ENCODE results near the gene SCUBE1. TPM values are rescaled to one million over a fixed set of nuclear protein-coding genes. Genes with fewer than 3 reads are reported as not detected.

The SCUBE1 gene
- total and polyA plus RNA-seq, 9 donors, result 5.5 to 202 (median 49.0) TPM

- no peaks in the 10 kb centered on the region for H3K9me3 ChIP-seq
- 92 to 95% (median 94%) methylated on average over 5 of the region's 5 CpGs for WGBS, 3 donors
- DNase-seq, result no peak
- H3K27me3 ChIP-seq, result no peaks in the 10 kb centered on the region
- H3K4me1 ChIP-seq (ENCODE audit: insufficient read depth), result peaks cover 4% of the 10 kb centered on the region
- no peak overlapping the region for H3K27ac ChIP-seq
- intact Hi-C loops (cut with DNase I), result no loop called here
- TF ChIP-seq CTCF (IDR thresholded peaks at IDR 0.05), result no peak
- no peak for TF ChIP-seq POLR2A (IDR thresholded peaks at IDR 0.05)
- TF ChIP-seq EP300 (IDR thresholded peaks at IDR 0.05), result no peak
- no peaks in the 10 kb centered on the region for H3K36me3 ChIP-seq
- H3K4me3 ChIP-seq, result no peak overlapping the region
Measured at GRCh38 chr22:43253839-43254238, 89.3 kb downstream of the SCUBE1 start.

- TF ChIP-seq POLR2A (IDR thresholded peaks at IDR 0.05), result no peak
- TF ChIP-seq CTCF (IDR thresholded peaks at IDR 0.05), result no peak
- no peak for TF ChIP-seq EP300 (IDR thresholded peaks at IDR 0.05)
- DNase-seq, result no peak
- H3K36me3 ChIP-seq, result no peaks in the 10 kb centered on the region
- H3K4me3 ChIP-seq, result no peak overlapping the region
- peaks cover 13% of the 10 kb centered on the region for H3K4me1 ChIP-seq (ENCODE audit: insufficient read depth)
- WGBS, 3 donors, result 78 to 87% (median 83%) methylated on average over 10 of the region's 10 CpGs
- intact Hi-C loops (cut with DNase I), result no loop called here
- no peaks in the 10 kb centered on the region for H3K27me3 ChIP-seq
- no peak overlapping the region for H3K27ac ChIP-seq
- H3K9me3 ChIP-seq, result no peaks in the 10 kb centered on the region
Measured at GRCh38 chr22:43252319-43252718, 90.9 kb downstream of the SCUBE1 start.

GRCh38 chr22:43249789-43250471, 93.2 kb downstream of the SCUBE1 start:
- TF ChIP-seq POLR2A (IDR thresholded peaks at IDR 0.05) (no peak), EP300 (IDR thresholded peaks at IDR 0.05) (no peak), CTCF (IDR thresholded peaks at IDR 0.05) (no peak)
- intact Hi-C loops (cut with DNase I), result no loop called here
- no peak overlapping the region for H3K4me3 ChIP-seq
- WGBS, 3 donors, result 92 to 94% (median 93%) methylated on average over 16 of the region's 16 CpGs
- DNase-seq, result no peak
- no peak overlapping the region for H3K27ac ChIP-seq
- H3K36me3 ChIP-seq, result no peaks in the 10 kb centered on the region
- peaks cover 11% of the 10 kb centered on the region for H3K4me1 ChIP-seq (ENCODE audit: insufficient read depth)
- no peaks in the 10 kb centered on the region for H3K27me3 ChIP-seq
- H3K9me3 ChIP-seq, result no peaks in the 10 kb centered on the region

- peak in 2 of 5 donors; percentile 56 to 67 for DNase-seq
- intact Hi-C loops (cut with DNase I), result no loop called here
- H3K36me3 ChIP-seq, result no peaks in the 10 kb centered on the region
- peaks cover 11% of the 10 kb centered on the region for H3K4me1 ChIP-seq (ENCODE audit: insufficient read depth)
- no peak overlapping the region for H3K4me3 ChIP-seq
- no peaks in the 10 kb centered on the region for H3K9me3 ChIP-seq
- peak overlapping the region in 1 of 2 donors; percentile 8 for H3K27ac ChIP-seq
- no peaks in the 10 kb centered on the region for H3K27me3 ChIP-seq
- 68 to 77% (median 73%) methylated on average over 10 of the region's 10 CpGs for WGBS, 3 donors
- no peak for TF ChIP-seq EP300 (IDR thresholded peaks at IDR 0.05)
- no peak for TF ChIP-seq CTCF (IDR thresholded peaks at IDR 0.05)
- no peak for TF ChIP-seq POLR2A (IDR thresholded peaks at IDR 0.05)
Measured at GRCh38 chr22:43247546-43248260, 95.5 kb downstream of the SCUBE1 start.
